GM12874 (cell line): ENCODE results near the gene BLACAT1.

Source experiments
- TF ChIP-seq, protein P1 (sequence below): IDR thresholded peaks from 2 replicates; pipeline ENCODE4 v1.5.1; 2011; ENCODE audit warnings: low read depth, mild to moderate bottlenecking, control low read depth, low read length, moderate library complexity; ENCODE audit not compliant: insufficient read depth

Gene BLACAT1

DNA sequence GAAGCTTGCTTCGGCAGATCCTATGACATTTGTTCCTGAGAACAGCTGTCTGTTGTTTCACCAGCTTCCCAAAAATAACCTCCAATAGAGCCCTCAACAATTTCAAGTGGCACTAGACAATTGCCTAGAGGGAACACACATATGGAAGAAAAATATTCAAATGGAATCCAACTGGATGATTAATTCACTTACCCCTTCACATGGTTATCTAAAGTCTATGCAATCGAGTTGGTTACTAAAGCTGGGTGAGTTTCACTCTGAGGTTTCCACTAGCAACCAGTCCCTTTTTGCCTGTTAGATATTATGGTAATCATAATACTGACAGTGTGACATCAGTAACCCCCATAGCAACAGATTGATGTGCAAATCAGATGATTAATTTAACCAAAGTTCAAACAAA is 34.0 kb downstream of the BLACAT1 start, which contains the start of gene LEMD1:
LEMD1 (minus strand) TSS at position 259 of the 400 bp plus-strand sequence. CDS start 1,520 bp downstream, outside the sequence.
- TF ChIP-seq, protein P1, sequence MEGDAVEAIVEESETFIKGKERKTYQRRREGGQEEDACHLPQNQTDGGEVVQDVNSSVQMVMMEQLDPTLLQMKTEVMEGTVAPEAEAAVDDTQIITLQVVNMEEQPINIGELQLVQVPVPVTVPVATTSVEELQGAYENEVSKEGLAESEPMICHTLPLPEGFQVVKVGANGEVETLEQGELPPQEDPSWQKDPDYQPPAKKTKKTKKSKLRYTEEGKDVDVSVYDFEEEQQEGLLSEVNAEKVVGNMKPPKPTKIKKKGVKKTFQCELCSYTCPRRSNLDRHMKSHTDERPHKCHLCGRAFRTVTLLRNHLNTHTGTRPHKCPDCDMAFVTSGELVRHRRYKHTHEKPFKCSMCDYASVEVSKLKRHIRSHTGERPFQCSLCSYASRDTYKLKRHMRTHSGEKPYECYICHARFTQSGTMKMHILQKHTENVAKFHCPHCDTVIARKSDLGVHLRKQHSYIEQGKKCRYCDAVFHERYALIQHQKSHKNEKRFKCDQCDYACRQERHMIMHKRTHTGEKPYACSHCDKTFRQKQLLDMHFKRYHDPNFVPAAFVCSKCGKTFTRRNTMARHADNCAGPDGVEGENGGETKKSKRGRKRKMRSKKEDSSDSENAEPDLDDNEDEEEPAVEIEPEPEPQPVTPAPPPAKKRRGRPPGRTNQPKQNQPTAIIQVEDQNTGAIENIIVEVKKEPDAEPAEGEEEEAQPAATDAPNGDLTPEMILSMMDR, result no peak

GRCh38 chr1:205420938-205421337 is 34.9 kb downstream of the BLACAT1 start:
- TF ChIP-seq, protein P1, result no peak

DNA sequence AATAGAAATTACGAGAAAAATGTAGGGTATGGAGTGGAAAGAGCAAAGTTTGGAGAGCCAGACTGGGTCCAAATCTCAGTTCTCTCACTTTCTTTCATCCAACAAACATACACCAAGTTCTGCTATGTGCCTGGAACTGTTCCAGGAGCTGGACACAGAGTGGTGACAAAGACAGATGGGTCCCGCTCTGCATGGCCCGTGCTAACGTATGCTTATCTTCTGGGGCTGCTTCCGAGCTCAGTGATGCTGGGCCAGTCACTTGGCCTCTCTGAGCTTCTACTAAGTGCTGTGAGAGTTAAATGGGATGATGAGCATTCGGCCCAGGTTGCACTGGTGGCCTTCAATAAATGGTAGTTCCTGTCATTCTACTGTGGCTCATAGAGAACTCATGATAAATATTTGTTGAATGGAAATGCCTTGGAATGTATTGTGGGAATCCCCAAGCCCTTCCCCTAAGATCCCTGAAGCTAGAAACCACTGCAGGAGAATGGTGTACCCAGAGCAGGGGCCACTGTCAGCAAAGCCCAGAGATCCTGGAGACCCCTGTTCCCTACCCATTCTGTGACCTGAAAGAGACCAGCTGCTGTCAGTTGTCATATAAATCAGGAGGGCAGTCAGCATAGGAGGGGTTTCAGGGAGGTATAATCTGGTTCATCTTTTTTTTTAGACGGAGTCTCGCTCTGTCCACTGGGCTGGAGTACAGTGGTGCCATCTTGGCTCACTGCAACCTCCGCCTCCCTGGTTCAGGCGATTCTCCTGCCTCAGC is 37.8 kb downstream of the BLACAT1 start:
- TF ChIP-seq, protein P1, result no peak

DNA sequence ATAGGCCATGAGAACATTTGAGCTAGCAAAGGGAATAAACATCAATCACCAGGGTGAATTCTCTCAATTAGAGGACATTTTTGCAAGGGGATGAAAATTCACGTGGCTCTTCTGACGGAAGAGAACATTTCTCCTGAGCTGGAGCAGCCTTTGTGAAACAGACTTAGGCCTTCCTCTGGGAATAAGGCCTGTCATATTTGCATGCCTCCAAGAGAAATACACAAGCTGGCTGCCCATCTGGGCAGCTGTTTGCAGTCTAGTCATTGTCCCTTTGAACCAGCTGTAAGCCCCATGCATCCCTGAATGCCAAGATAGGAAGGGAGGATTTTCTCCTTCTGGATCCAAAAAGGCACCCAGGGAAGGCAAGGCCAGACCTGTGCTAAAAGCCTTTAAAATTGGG is 39.5 kb downstream of the BLACAT1 start:
- TF ChIP-seq, protein P1, result no peak

- TF ChIP-seq, protein P1, result no peak
These were observed 45.1 kb downstream of the BLACAT1 start for GRCh38 chr1:205410581-205411298.

- TF ChIP-seq, protein P1, result no peak
These were observed 47.9 kb downstream of the BLACAT1 start for GRCh38 chr1:205407970-205408369.
